HCT116 (cell line): ENCODE results near the gene MX2. TPM values are rescaled to one million over a fixed set of nuclear protein-coding genes. Genes with fewer than 3 reads are reported as not detected.

Experiments used
- ATAC-seq: fragments of 200-7000 bp; cut with Tn5 transposase; 2 replicates; pipeline ENCODE4 v1.9.1; 2020; ENCODE audit warnings: mild to moderate bottlenecking, moderate library complexity
- BruUV-seq: library from RNA; stranded (reverse); fragments of 400-500 nt; replicated peaks from 2 replicates; lab custom pipeline; 2021; lab: Mats Ljungman, UMichigan
- CTCF ChIA-PET: fragments of 300-600 bp; sonication (Branson Sonifier 250); formaldehyde crosslinking; loops from one replicate; lab custom pipeline; 2021; ENCODE audit warnings: antibody characterized with exemption; lab: Charles Lee
- POLR2A ChIA-PET: fragments of 300-600, 350-600 bp; sonication (Branson Sonifier 250); formaldehyde crosslinking; loops from one replicate; lab custom pipeline; 2021; ENCODE audit warnings: antibody characterized with exemption; lab: Charles Lee
- RAD21 ChIA-PET, 2 experiments: fragments of 300-600 bp; sonication (Branson Sonifier 250); formaldehyde crosslinking; loops; one replicate each; lab custom pipeline; 2023; ENCODE audit warnings: low total read pairs in 2 of 2; ENCODE audit not compliant: uncharacterized antibody in 2 of 2, unreplicated experiment in 2 of 2, low non-redundant PET in 1 of 2; lab: Charles Lee
- DNase-seq: peaks from one replicate; pipeline ENCODE4 v3.0.0-alpha.2; 2010; ENCODE audit warnings: low read depth, low spot score
- H2AFZ ChIP-seq: fragments of 200-600 bp; shearing (Covaris generic), sonication (generic); 2 replicates; pipeline ENCODE4 v1.6.1; 2017; ENCODE audit warnings: low read depth, mixed run types, mixed read lengths, antibody characterized with exemption, low read length; ENCODE audit not compliant: poor library complexity, severe bottlenecking
- H3K27ac ChIP-seq: 2 replicates; pipeline ENCODE4 v1.5.1; 2012; ENCODE audit warnings: low read depth, low read length
- H3K27me3 ChIP-seq: fragments of 200-600 bp; sonication (generic); 2 replicates; pipeline ENCODE4 v1.6.1; 2016; ENCODE audit warnings: mixed run types, low read length, mixed read lengths; ENCODE audit not compliant: insufficient read depth
- H3K36me3 ChIP-seq, 2 experiments: fragments of 200-500 bp in 1 of 2; fragments of 200-600 bp in 1 of 2; sonication (Bioruptor generic) in 1 of 2; sonication (generic) in 1 of 2; 2 replicates each; pipeline versions ENCODE4 v1.5.1 to v1.6.1; 2014 to 2016; ENCODE audit warnings: low read length in 2 of 2, inconsistent platforms in 1 of 2, mixed read lengths in 1 of 2, mixed run types in 1 of 2; ENCODE audit not compliant: insufficient read depth in 2 of 2, control insufficient read depth in 1 of 2
- H3K4me1 ChIP-seq, 2 experiments: fragments of 200-600 bp in 1 of 2; sonication (generic) in 1 of 2; 2 replicates each; pipeline versions ENCODE4 v1.5.1 to v1.6.1; 2012 to 2017; ENCODE audit warnings: low read length in 2 of 2, inconsistent platforms in 1 of 2, mild to moderate bottlenecking in 1 of 2, mixed read lengths in 1 of 2, mixed run types in 1 of 2, moderate library complexity in 1 of 2; ENCODE audit not compliant: insufficient read depth in 2 of 2, control insufficient read depth in 1 of 2
- H3K4me2 ChIP-seq: fragments of 200-600 bp; sonication (generic); 2 replicates; pipeline ENCODE4 v1.6.1; 2017; ENCODE audit warnings: mixed run types, low read length, mixed read lengths
- H3K4me3 ChIP-seq, 2 experiments: fragments of 200-600 bp in 1 of 2; sonication (generic) in 1 of 2; replicated peaks in 1 of 2; 2 replicates each; pipeline ENCODE4 v1.5.1; 2011 to 2016; ENCODE audit warnings: low read length in 2 of 2, control low read depth in 1 of 2, low read depth in 1 of 2, mild to moderate bottlenecking in 1 of 2, mixed read lengths in 1 of 2, mixed run types in 1 of 2
- H3K79me2 ChIP-seq: fragments of 200-600 bp; sonication (generic); 2 replicates; pipeline ENCODE4 v1.6.1; 2017; ENCODE audit warnings: mild to moderate bottlenecking, mixed run types, low read length, moderate library complexity, mixed read lengths; ENCODE audit not compliant: insufficient read depth
- H3K9ac ChIP-seq: fragments of 200-600 bp; sonication (generic); 2 replicates; pipeline ENCODE4 v1.6.1; 2016; ENCODE audit warnings: low read length, mixed read lengths
- H3K9me2 ChIP-seq: fragments of 200-600 bp; sonication (generic), shearing (Covaris generic); 2 replicates; pipeline ENCODE4 v1.6.1; 2017; ENCODE audit warnings: mixed run types, mild to moderate bottlenecking, moderate library complexity; ENCODE audit not compliant: insufficient read depth
- H3K9me3 ChIP-seq, 2 experiments: fragments of 200-500 bp in 1 of 2; fragments of 200-600 bp in 1 of 2; sonication (Bioruptor generic) in 1 of 2; sonication (generic) in 1 of 2; 2 replicates each; pipeline ENCODE4 v1.6.1; 2014 to 2017; ENCODE audit warnings: low read length in 2 of 2, mixed read lengths in 2 of 2, inconsistent platforms in 1 of 2, low read depth in 1 of 2, mild to moderate bottlenecking in 1 of 2, mixed run types in 1 of 2, moderate library complexity in 1 of 2; ENCODE audit not compliant: control insufficient read depth in 1 of 2, insufficient read depth in 1 of 2
- H4K20me1 ChIP-seq: fragments of 200-600 bp; sonication (generic), shearing (Covaris generic); 2 replicates; pipeline ENCODE4 v1.6.1; 2017; ENCODE audit warnings: mixed run types, mild to moderate bottlenecking, moderate library complexity; ENCODE audit not compliant: insufficient read depth
- CEBPB ChIP-seq: IDR thresholded peaks from 2 replicates; pipeline ENCODE4 v1.6.1; 2012; ENCODE audit warnings: low read depth
- EGR1 ChIP-seq: IDR thresholded peaks from 2 replicates; pipeline ENCODE4 v1.6.1; 2012; ENCODE audit warnings: low read depth
- ELF1 ChIP-seq: IDR thresholded peaks from 2 replicates; pipeline ENCODE4 v1.6.1; 2012; ENCODE audit warnings: low read depth, borderline replicate concordance
- EZH2phosphoT487 ChIP-seq: fragments of 200-600 bp; IDR thresholded peaks from 2 replicates; pipeline ENCODE4 v1.6.1; 2018; ENCODE audit warnings: antibody characterized with exemption, borderline replicate concordance
- POLR2A ChIP-seq: IDR thresholded peaks from 2 replicates; pipeline ENCODE4 v1.7.0; 2011; ENCODE audit warnings: borderline replicate concordance; ENCODE audit not compliant: insufficient read depth, insufficient read length; ENCODE audit errors: extremely low read depth
- POLR2AphosphoS5 ChIP-seq: IDR thresholded peaks from 2 replicates; pipeline ENCODE4 v1.6.1; 2011; ENCODE audit warnings: mild to moderate bottlenecking, low read depth, low read length, moderate library complexity
- RAD21 ChIP-seq: IDR thresholded peaks from 2 replicates; pipeline ENCODE4 v1.6.1; 2012; ENCODE audit warnings: low read depth, mild to moderate bottlenecking
- SP1 ChIP-seq: IDR thresholded peaks from 2 replicates; pipeline ENCODE4 v1.6.1; 2012; ENCODE audit warnings: low read depth
- TCF7L2 ChIP-seq: IDR thresholded peaks from 2 replicates; pipeline ENCODE4 v1.7.0; 2011; ENCODE audit warnings: borderline replicate concordance, inconsistent platforms; ENCODE audit not compliant: insufficient read depth, insufficient read length; ENCODE audit errors: extremely low read depth
- ZFX ChIP-seq: fragments of 450-650 bp; IDR thresholded peaks from 2 replicates; pipeline ENCODE4 v1.6.1; 2017
- intact Hi-C: fragments of 100-400 bp; cut with micrococcal nuclease; formaldehyde crosslinking; loops from 2 replicates; pipeline ENCODE4 v1.10.0; 2022
- total RNA-seq: library from RNA; stranded (reverse); gene quantifications from one replicate; pipeline ENCODE4 v1.2.1, GENCODE V29; 2021; ENCODE audit not compliant: unreplicated experiment
- TF ChIP-seq, protein P1 (sequence below): IDR thresholded peaks from 2 replicates; pipeline ENCODE4 v1.6.1; 2012
- TF ChIP-seq, protein P2 (sequence below), 3 experiments: fragments of 200-600 bp in 1 of 3; sonication (generic) in 1 of 3; IDR thresholded peaks in 2 of 3; conservative IDR thresholded peaks in 1 of 3; 2 replicates each; pipeline ENCODE4 v1.5.1; 2012 to 2017; ENCODE audit warnings: low read depth in 2 of 3, low read length in 2 of 3, antibody characterized with exemption in 1 of 3, borderline replicate concordance in 1 of 3, control low read depth in 1 of 3, mild to moderate bottlenecking in 1 of 3, mixed read lengths in 1 of 3, mixed run types in 1 of 3, moderate library complexity in 1 of 3; ENCODE audit not compliant: insufficient read depth in 1 of 3
- TF ChIP-seq, protein P3 (sequence below): IDR thresholded peaks from 2 replicates; pipeline ENCODE4 v1.6.1; 2012

The MX2 gene
- total RNA-seq, 1 experiment from 2014 or later, result 0.22 TPM

DNA sequence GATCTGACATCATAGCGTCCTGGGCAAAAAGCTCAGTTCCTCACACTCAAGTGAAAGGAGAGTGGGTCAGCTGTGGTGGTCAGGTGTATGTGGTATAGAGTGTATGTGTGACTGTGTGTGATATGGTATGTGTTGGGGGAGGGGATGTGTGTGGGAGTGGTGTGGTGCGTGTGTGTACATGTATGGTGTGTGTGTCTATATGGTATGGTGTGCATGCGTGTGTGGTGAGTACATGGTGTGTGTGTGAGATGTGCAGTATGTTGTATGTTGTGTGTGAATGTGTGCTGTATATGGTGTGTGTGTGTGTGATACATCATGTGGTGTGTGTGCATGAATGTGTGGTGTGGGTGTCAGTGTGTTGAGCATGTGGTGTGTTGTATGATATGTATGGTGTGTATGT is 24.3 kb upstream of the MX2 start:
- TF ChIP-seq EZH2phosphoT487 (no peak), ZFX (no peak), POLR2A (no peak), POLR2AphosphoS5 (no peak), RAD21 (no peak), SP1 (no peak), CEBPB (no peak), TCF7L2 (no peak), EGR1 (no peak), ELF1 (no peak)
- TF ChIP-seq, protein P1, sequence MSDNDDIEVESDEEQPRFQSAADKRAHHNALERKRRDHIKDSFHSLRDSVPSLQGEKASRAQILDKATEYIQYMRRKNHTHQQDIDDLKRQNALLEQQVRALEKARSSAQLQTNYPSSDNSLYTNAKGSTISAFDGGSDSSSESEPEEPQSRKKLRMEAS, result no peak
- TF ChIP-seq, protein P2, sequence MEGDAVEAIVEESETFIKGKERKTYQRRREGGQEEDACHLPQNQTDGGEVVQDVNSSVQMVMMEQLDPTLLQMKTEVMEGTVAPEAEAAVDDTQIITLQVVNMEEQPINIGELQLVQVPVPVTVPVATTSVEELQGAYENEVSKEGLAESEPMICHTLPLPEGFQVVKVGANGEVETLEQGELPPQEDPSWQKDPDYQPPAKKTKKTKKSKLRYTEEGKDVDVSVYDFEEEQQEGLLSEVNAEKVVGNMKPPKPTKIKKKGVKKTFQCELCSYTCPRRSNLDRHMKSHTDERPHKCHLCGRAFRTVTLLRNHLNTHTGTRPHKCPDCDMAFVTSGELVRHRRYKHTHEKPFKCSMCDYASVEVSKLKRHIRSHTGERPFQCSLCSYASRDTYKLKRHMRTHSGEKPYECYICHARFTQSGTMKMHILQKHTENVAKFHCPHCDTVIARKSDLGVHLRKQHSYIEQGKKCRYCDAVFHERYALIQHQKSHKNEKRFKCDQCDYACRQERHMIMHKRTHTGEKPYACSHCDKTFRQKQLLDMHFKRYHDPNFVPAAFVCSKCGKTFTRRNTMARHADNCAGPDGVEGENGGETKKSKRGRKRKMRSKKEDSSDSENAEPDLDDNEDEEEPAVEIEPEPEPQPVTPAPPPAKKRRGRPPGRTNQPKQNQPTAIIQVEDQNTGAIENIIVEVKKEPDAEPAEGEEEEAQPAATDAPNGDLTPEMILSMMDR (IDR thresholded peaks at IDR 0.05 in 2 of 3, conservative IDR thresholded peaks at IDR 0.05 in 1 of 3; ENCODE audit: borderline replicate concordance in 1 of 3, insufficient read depth in 1 of 3, low read depth in 2 of 3, low read length in 2 of 3), result no peak
- TF ChIP-seq, protein P3, sequence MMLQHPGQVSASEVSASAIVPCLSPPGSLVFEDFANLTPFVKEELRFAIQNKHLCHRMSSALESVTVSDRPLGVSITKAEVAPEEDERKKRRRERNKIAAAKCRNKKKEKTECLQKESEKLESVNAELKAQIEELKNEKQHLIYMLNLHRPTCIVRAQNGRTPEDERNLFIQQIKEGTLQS, result no peak
- no peak overlapping the region for H3K27ac ChIP-seq
- RAD21 ChIA-PET, result no interaction called here
- intact Hi-C loops, result no loop called here
- DNase-seq (no peak), ATAC-seq (no peak)
- no peaks in the 10 kb centered on the region for H4K20me1 ChIP-seq
- no peaks in the 10 kb centered on the region for H3K4me1 ChIP-seq
- no TSS peak for BruUV-seq
- CTCF ChIA-PET, result no interaction called here
- peaks cover 3 to 7% of the 10 kb centered on the region in 2 experiments; a peak in 1 of 4 replicates for H3K9me3 ChIP-seq
- no peaks in the 10 kb centered on the region for H3K9me2 ChIP-seq
- H3K4me2 ChIP-seq, result no peak overlapping the region
- no peaks in the 10 kb centered on the region for H3K36me3 ChIP-seq
- POLR2A ChIA-PET, result no interaction called here
- H3K79me2 ChIP-seq, result no peaks in the 10 kb centered on the region
- no peak overlapping the region for H2AFZ ChIP-seq
- no peaks in the 10 kb centered on the region for H3K27me3 ChIP-seq
- no peak overlapping the region for H3K9ac ChIP-seq
- H3K4me3 ChIP-seq, result no peak overlapping the region
